Stomach (tissue), 9 donors: ENCODE results near the gene NCAPG2. TPM values are rescaled to one million over a fixed set of nuclear protein-coding genes. Genes with fewer than 3 reads are reported as not detected.

Experiments used
- DNase-seq, 2 donors: peaks; one replicate each; pipeline versions ENCODE4 v3.0.0 to v3.0.0-alpha.2; 2013 to 2019
- H3K27ac ChIP-seq, 5 donors: fragments of 200-600 bp in 4 of 5; sonication (generic) in 4 of 5; one replicate each; pipeline ENCODE4 v1.5.1; 2013 to 2019; ENCODE audit warnings: mild to moderate bottlenecking in 1 of 5, moderate library complexity in 1 of 5
- H3K27me3 ChIP-seq, 3 donors: fragments of 200-600 bp; sonication (generic); one replicate each; pipeline ENCODE4 v1.5.1; 2017 to 2019; ENCODE audit warnings: mixed run types in 1 of 3
- H3K36me3 ChIP-seq, 4 donors: fragments of 200-600 bp; sonication (generic); 1 replicate in 3 of 4; 2 replicates in 1 of 4; pipeline ENCODE4 v1.5.1; 2016 to 2019
- H3K4me1 ChIP-seq, 4 donors: fragments of 200-600 bp; sonication (generic); one replicate each; pipeline ENCODE4 v1.5.1; 2016 to 2019
- H3K4me3 ChIP-seq, 4 donors: fragments of 200-600 bp; sonication (generic) in 3 of 4; one replicate each; pipeline ENCODE4 v1.5.1; 2016 to 2019; ENCODE audit warnings: mild to moderate bottlenecking in 1 of 4
- H3K9me3 ChIP-seq, 4 donors: fragments of 200-600 bp; sonication (generic); one replicate each; pipeline ENCODE4 v1.5.1; 2016 to 2019
- CTCF ChIP-seq, 7 experiments: fragments of 450-650 bp in 4 of 7; fragments of 200-600 bp in 3 of 7; sonication (generic) in 3 of 7; IDR thresholded peaks; one replicate each; pipeline ENCODE4 v1.5.1; 2016 to 2019; ENCODE audit warnings: antibody characterized with exemption in 7 of 7, control low read depth in 2 of 7, mild to moderate bottlenecking in 1 of 7
- EP300 ChIP-seq: sonication (generic); formaldehyde crosslinking; IDR thresholded peaks from one replicate; pipeline ENCODE4 v1.6.1; 2017; ENCODE audit warnings: antibody characterized with exemption
- POLR2A ChIP-seq, 4 donors: fragments of 450-650 bp; IDR thresholded peaks; one replicate each; pipeline ENCODE4 v1.6.1; 2016; ENCODE audit warnings: antibody characterized with exemption in 4 of 4, control low read depth in 2 of 4, mild to moderate bottlenecking in 1 of 4, moderate library complexity in 1 of 4
- POLR2AphosphoS5 ChIP-seq, 3 donors: sonication (generic); formaldehyde crosslinking; IDR thresholded peaks; one replicate each; pipeline ENCODE4 v1.6.1; 2016; ENCODE audit warnings: antibody characterized with exemption in 3 of 3
- WGBS, 5 donors: extraction: QIAGEN DNeasy Blood & Tissue Kit in 3 of 5; methylation state at CpG; one replicate each; pipeline versions ENCODE4 v1.1.5 to v1.1.7; 2013 to 2018; 5-methylcytosine and 5-hydroxymethylcytosine counted together
- intact Hi-C: fragments of 100-400 bp; cut with DNase I; formaldehyde crosslinking; loops from one replicate; pipeline ENCODE4 v1.15.1; 2023; ENCODE audit warnings: low total_unique reads
- polyA plus RNA-seq, 3 donors: library from polyadenylated mRNA; stranded (reverse); fragments of 200-250 nt; gene quantifications; one replicate each; pipeline ENCODE4 v1.2.3, GENCODE V29; 2013
- total RNA-seq, 5 donors: library from RNA; depleted of rRNA; stranded (reverse); fragments of >200 nt; gene quantifications; one replicate each; pipeline versions ENCODE4 v1.1.0 to v1.2.3, GENCODE V29; 2014 to 2016
- donor health status: healthy with polysubstance abuse.
- donor health status: Bipolar disorder and iron deficiency.
- donor health status: healthy.

The NCAPG2 gene
- total and polyA plus RNA-seq, 8 donors: 2.6 to 24.2 (median 8.3) TPM

- TF ChIP-seq POLR2AphosphoS5 (IDR thresholded peaks at IDR 0.05) (no peak), EP300 (no peak), POLR2A (IDR thresholded peaks at IDR 0.05) (no peak), CTCF (IDR thresholded peaks at IDR 0.05) (no peak)
- DNase-seq: no peak
- H3K9me3 ChIP-seq: no peaks in the 10 kb centered on the region
- 86 to 92% (median 89%) methylated on average over 9 of the region's 9 CpGs for WGBS, 5 donors
- no peaks in the 10 kb centered on the region for H3K27me3 ChIP-seq
- H3K27ac ChIP-seq: no peak overlapping the region
- H3K36me3 ChIP-seq: peaks cover 33 to 93% (median 83%) of the 10 kb centered on the region in 4 donors
- intact Hi-C loops: no loop called here
- H3K4me1 ChIP-seq: no peaks in the 10 kb centered on the region
- H3K4me3 ChIP-seq: no peak overlapping the region
These were observed 42.4 kb upstream of the NCAPG2 start for GRCh38 chr7:158746957-158747356.

- 80 to 91% (median 87%) methylated on average over 10 of the region's 10 CpGs for WGBS, 5 donors
- no peak for TF ChIP-seq POLR2AphosphoS5 (IDR thresholded peaks at IDR 0.05)
- TF ChIP-seq CTCF (IDR thresholded peaks at IDR 0.05): no peak
- no peak for TF ChIP-seq EP300
- no peak for TF ChIP-seq POLR2A (IDR thresholded peaks at IDR 0.05)
- Histone ChIP-seq H3K9me3 (no peaks in the 10 kb centered on the region), H3K4me1 (peaks cover 1 to 16% (median 10%) of the 10 kb centered on the region in 4 donors), H3K27me3 (no peaks in the 10 kb centered on the region), H3K36me3 (peaks cover 46 to 100% (median 96%) of the 10 kb centered on the region in 4 donors), H3K4me3 (no peak overlapping the region), H3K27ac (no peak overlapping the region)
- DNase-seq: no peak
- intact Hi-C loops: no loop called here
These were observed 40.6 kb upstream of the NCAPG2 start for GRCh38 chr7:158745057-158745715.

- 82 to 98% (median 93%) methylated on average over 4 of the region's 4 CpGs for WGBS, 5 donors
- no peak for DNase-seq
- H3K27me3 ChIP-seq: no peaks in the 10 kb centered on the region
- H3K36me3 ChIP-seq: peaks cover 48 to 100% (median 100%) of the 10 kb centered on the region in 4 donors
- intact Hi-C loops: no loop called here
- no peak overlapping the region for H3K4me3 ChIP-seq
- H3K9me3 ChIP-seq: no peaks in the 10 kb centered on the region
- TF ChIP-seq CTCF (IDR thresholded peaks at IDR 0.05) (no peak), POLR2A (IDR thresholded peaks at IDR 0.05) (no peak), POLR2AphosphoS5 (IDR thresholded peaks at IDR 0.05) (no peak), EP300 (no peak)
- no peak overlapping the region for H3K27ac ChIP-seq
- H3K4me1 ChIP-seq: peaks cover 7 to 24% (median 11%) of the 10 kb centered on the region in 4 donors
These were observed 39.5 kb upstream of the NCAPG2 start for GRCh38 chr7:158744070-158744469.

- peaks cover 56 to 100% (median 100%) of the 10 kb centered on the region in 4 donors for H3K36me3 ChIP-seq
- WGBS, 5 donors: 90 to 94% (median 93%) methylated on average over 17 of the region's 17 CpGs
- TF ChIP-seq EP300 (no peak), POLR2A (IDR thresholded peaks at IDR 0.05) (no peak), CTCF (IDR thresholded peaks at IDR 0.05) (no peak), POLR2AphosphoS5 (IDR thresholded peaks at IDR 0.05) (no peak)
These were observed 38.6 kb upstream of the NCAPG2 start for GRCh38 chr7:158743219-158743618.

More at GRCh38 chr7:158743219-158743618, 38.6 kb upstream of the NCAPG2 start:
- Histone ChIP-seq H3K4me1 (peaks cover 7 to 24% (median 11%) of the 10 kb centered on the region in 4 donors), H3K27ac (no peak overlapping the region), H3K27me3 (no peaks in the 10 kb centered on the region), H3K9me3 (no peaks in the 10 kb centered on the region), H3K4me3 (no peak overlapping the region)
- no peak for DNase-seq
- intact Hi-C loops: no loop called here
